Skeletal muscle tissue (tissue), 4 donors: Measurements from ENCODE around the gene NOC4L. TPM values are rescaled to one million over a fixed set of nuclear protein-coding genes. Genes with fewer than 3 reads are reported as not detected.

Source experiments
- H3K27ac ChIP-seq: one replicate; pipeline ENCODE4 v1.7.0; 2013; ENCODE audit warnings: mild to moderate bottlenecking, low read depth, low read length, inconsistent platforms
- H3K27me3 ChIP-seq, 3 donors: one replicate each; pipeline ENCODE4 v1.7.0; 2013; ENCODE audit warnings: low read length in 3 of 3; ENCODE audit not compliant: control insufficient read depth in 3 of 3, insufficient read depth in 3 of 3
- H3K36me3 ChIP-seq, 3 donors: one replicate each; pipeline ENCODE4 v1.7.0; 2013; ENCODE audit warnings: low read length in 3 of 3; ENCODE audit not compliant: control insufficient read depth in 3 of 3, insufficient read depth in 3 of 3
- H3K4me1 ChIP-seq, 3 donors: one replicate each; pipeline ENCODE4 v1.7.0; 2013; ENCODE audit warnings: low read length in 3 of 3, mild to moderate bottlenecking in 3 of 3; ENCODE audit not compliant: control insufficient read depth in 3 of 3, insufficient read depth in 3 of 3
- H3K4me3 ChIP-seq, 3 donors: one replicate each; pipeline ENCODE4 v1.7.0; 2013; ENCODE audit warnings: low read length in 3 of 3
- H3K9ac ChIP-seq, 3 donors: one replicate each; pipeline ENCODE4 v1.7.0; 2013; ENCODE audit warnings: low read length in 3 of 3, mild to moderate bottlenecking in 3 of 3, moderate library complexity in 2 of 3, low read depth in 1 of 3
- H3K9me3 ChIP-seq, 3 donors: one replicate each; pipeline ENCODE4 v1.7.0; 2013; ENCODE audit warnings: low read length in 3 of 3; ENCODE audit not compliant: control insufficient read depth in 3 of 3
- total RNA-seq: library from RNA; depleted of rRNA; stranded (reverse); fragments of >200 nt; gene quantifications from one replicate; pipeline ENCODE4 v1.2.3, GENCODE V29; 2014
- donor health status: Osteomylitis.

NOC4L gene
- total RNA-seq, 1 donor from 2014 or later = 5.7 TPM

GRCh38 chr12:132141976-132142678 is 2.1 kb upstream of the NOC4L start:
- Histone ChIP-seq H3K36me3 (peaks cover 40 to 51% (median 48%) of the 10 kb centered on the region in 3 donors), H3K9ac (peak overlapping the region in 1 of 3 donors; percentile 16), H3K9me3 (no peaks in the 10 kb centered on the region), H3K4me1 (peaks cover 21 to 29% (median 23%) of the 10 kb centered on the region in 3 donors), H3K27me3 (no peaks in the 10 kb centered on the region), H3K27ac (no peak overlapping the region), H3K4me3 (peak overlapping the region in 2 of 3 donors; percentile 29 to 88)

GRCh38 chr12:132142679-132143335 is 1.4 kb upstream of the NOC4L start:
- H3K9me3 ChIP-seq = no peaks in the 10 kb centered on the region
- H3K4me1 ChIP-seq = peaks cover 21 to 29% (median 23%) of the 10 kb centered on the region in 3 donors
- H3K27me3 ChIP-seq = no peaks in the 10 kb centered on the region
- H3K36me3 ChIP-seq = peaks cover 45 to 55% (median 49%) of the 10 kb centered on the region in 3 donors
- H3K27ac ChIP-seq = no peak overlapping the region
- H3K9ac ChIP-seq = peak overlapping the region; percentile 69 to 94 (median 72)
- H3K4me3 ChIP-seq = peak overlapping the region; percentile 77 to 91 (median 88)

GRCh38 chr12:132143336-132144071 is 753 bp upstream of the NOC4L start:
- peaks cover 47 to 53% (median 47%) of the 10 kb centered on the region in 3 donors for H3K36me3 ChIP-seq
- no peaks in the 10 kb centered on the region for H3K27me3 ChIP-seq
- no peak overlapping the region for H3K27ac ChIP-seq
- peak overlapping the region; percentile 77 to 91 (median 88) for H3K4me3 ChIP-seq
- peaks cover 21 to 29% (median 23%) of the 10 kb centered on the region in 3 donors for H3K4me1 ChIP-seq
- H3K9me3 ChIP-seq = no peaks in the 10 kb centered on the region
- peak overlapping the region; percentile 69 to 94 (median 72) for H3K9ac ChIP-seq

GRCh38 chr12:132144810-132145168 is 532 bp downstream of the NOC4L start:
- H3K9me3 ChIP-seq = no peaks in the 10 kb centered on the region
- H3K27ac ChIP-seq = peak overlapping the region; percentile 80
- no peaks in the 10 kb centered on the region for H3K27me3 ChIP-seq
- H3K9ac ChIP-seq = peak overlapping the region; percentile 68 to 94 (median 91)
- peaks cover 36 to 42% (median 40%) of the 10 kb centered on the region in 3 donors for H3K36me3 ChIP-seq
- peak overlapping the region; percentile 80 to 91 (median 88) for H3K4me3 ChIP-seq
- peaks cover 21 to 29% (median 23%) of the 10 kb centered on the region in 3 donors for H3K4me1 ChIP-seq

- H3K36me3 ChIP-seq = peaks cover 31 to 37% (median 34%) of the 10 kb centered on the region in 3 donors
- H3K27ac ChIP-seq = no peak overlapping the region
- peaks cover 21 to 29% (median 23%) of the 10 kb centered on the region in 3 donors for H3K4me1 ChIP-seq
- peak overlapping the region; percentile 68 to 94 (median 91) for H3K9ac ChIP-seq
- H3K27me3 ChIP-seq = no peaks in the 10 kb centered on the region
- no peaks in the 10 kb centered on the region for H3K9me3 ChIP-seq
- peak overlapping the region; percentile 80 to 91 (median 88) for H3K4me3 ChIP-seq
Observed at GRCh38 chr12:132145334-132145733, 1.1 kb downstream of the NOC4L start.

- H3K27ac ChIP-seq = no peak overlapping the region
- peaks cover 21 to 29% (median 23%) of the 10 kb centered on the region in 3 donors for H3K4me1 ChIP-seq
- H3K9me3 ChIP-seq = no peaks in the 10 kb centered on the region
- H3K4me3 ChIP-seq = no peak overlapping the region
- no peak overlapping the region for H3K9ac ChIP-seq
- H3K36me3 ChIP-seq = peaks cover 23 to 29% (median 27%) of the 10 kb centered on the region in 3 donors
- no peaks in the 10 kb centered on the region for H3K27me3 ChIP-seq
Observed at GRCh38 chr12:132146098-132146497, 1.8 kb downstream of the NOC4L start.

GRCh38 chr12:132146772-132147422 is 2.6 kb downstream of the NOC4L start:
- Histone ChIP-seq H3K9me3 (no peaks in the 10 kb centered on the region), H3K9ac (no peak overlapping the region), H3K4me1 (peaks cover 21 to 29% (median 23%) of the 10 kb centered on the region in 3 donors), H3K27ac (no peak overlapping the region), H3K36me3 (peaks cover 15 to 26% (median 20%) of the 10 kb centered on the region in 3 donors), H3K27me3 (no peaks in the 10 kb centered on the region), H3K4me3 (no peak overlapping the region)

- Histone ChIP-seq H3K36me3 (peaks cover 9 to 19% (median 12%) of the 10 kb centered on the region in 3 donors), H3K4me3 (no peak overlapping the region), H3K4me1 (peaks cover 17 to 21% (median 18%) of the 10 kb centered on the region in 3 donors), H3K9me3 (no peaks in the 10 kb centered on the region), H3K27me3 (no peaks in the 10 kb centered on the region), H3K27ac (no peak overlapping the region), H3K9ac (no peak overlapping the region)
Observed at GRCh38 chr12:132147423-132148367, 3.4 kb downstream of the NOC4L start.
